Sigmoid colon (tissue), 7 donors: ENCODE results near the gene ANAPC5. TPM values are rescaled to one million over a fixed set of nuclear protein-coding genes. Genes with fewer than 3 reads are reported as not detected.

Experiments
- DNase-seq: peaks from one replicate; pipeline ENCODE4 v3.0.0-alpha.2; 2019
- H3K27ac ChIP-seq, 4 donors: fragments of 200-600 bp; sonication (generic); one replicate each; pipeline ENCODE4 v1.5.1; 2016 to 2019; ENCODE audit warnings: mild to moderate bottlenecking in 1 of 4
- H3K27me3 ChIP-seq, 3 donors: fragments of 200-600 bp; sonication (generic); one replicate each; pipeline ENCODE4 v1.5.1; 2019; ENCODE audit warnings: mild to moderate bottlenecking in 1 of 3
- H3K36me3 ChIP-seq, 4 donors: fragments of 200-600 bp; sonication (generic); one replicate each; pipeline ENCODE4 v1.5.1; 2016 to 2019
- H3K4me1 ChIP-seq, 4 donors: fragments of 200-600 bp; sonication (generic); one replicate each; pipeline ENCODE4 v1.5.1; 2017 to 2019
- H3K4me3 ChIP-seq, 4 donors: fragments of 200-600 bp; sonication (generic); one replicate each; pipeline ENCODE4 v1.5.1; 2017 to 2019; ENCODE audit warnings: mild to moderate bottlenecking in 2 of 4, moderate library complexity in 1 of 4
- H3K9me3 ChIP-seq, 4 donors: fragments of 200-600 bp in 3 of 4; sonication (generic) in 3 of 4; one replicate each; pipeline versions ENCODE4 v1.5.1 to v1.6.1; 2013 to 2019
- EP300 ChIP-seq, 4 donors: sonication (generic); formaldehyde crosslinking; IDR thresholded peaks; one replicate each; pipeline ENCODE4 v1.6.1; 2017; ENCODE audit warnings: antibody characterized with exemption in 4 of 4
- POLR2A ChIP-seq, 2 donors: fragments of 450-650 bp; IDR thresholded peaks; one replicate each; pipeline ENCODE4 v1.6.1; 2016; ENCODE audit warnings: antibody characterized with exemption in 2 of 2, mild to moderate bottlenecking in 2 of 2, moderate library complexity in 2 of 2
- POLR2AphosphoS5 ChIP-seq, 4 donors: sonication (generic); formaldehyde crosslinking; IDR thresholded peaks; one replicate each; pipeline ENCODE4 v1.6.1; 2017; ENCODE audit warnings: antibody characterized with exemption in 4 of 4
- WGBS, 2 donors: extraction: QIAGEN DNeasy Blood & Tissue Kit; methylation state at CpG; one replicate each; pipeline ENCODE4 v1.1.7; 2013; 5-methylcytosine and 5-hydroxymethylcytosine counted together
- intact Hi-C: fragments of 100-400 bp; cut with DNase I; formaldehyde crosslinking; loops from one replicate; pipeline ENCODE4 v1.15.1; 2023
- polyA plus RNA-seq, 3 donors: library from polyadenylated mRNA; stranded (reverse); fragments of 200-250 nt; gene quantifications; one replicate each; pipeline ENCODE4 v1.2.3, GENCODE V29; 2013
- total RNA-seq, 4 donors: library from RNA; depleted of rRNA; stranded (reverse); fragments of >200 nt; gene quantifications; one replicate each; pipeline ENCODE4 v1.1.0, GENCODE V29; 2016
- TF ChIP-seq, protein P1 (sequence below), 4 experiments: fragments of 450-650 bp in 3 of 4; fragments of 200-600 bp in 1 of 4; IDR thresholded peaks; one replicate each; pipeline ENCODE4 v1.5.1; 2016 to 2019; ENCODE audit warnings: antibody characterized with exemption in 4 of 4, mild to moderate bottlenecking in 3 of 4, moderate library complexity in 2 of 4
- donor health status: healthy with polysubstance abuse.
- donor health status: Bipolar disorder and iron deficiency.
- donor health status: healthy.

Gene ANAPC5
- total and polyA plus RNA-seq, 7 donors = 51.6 to 93.6 (median 76.0) TPM

DNA sequence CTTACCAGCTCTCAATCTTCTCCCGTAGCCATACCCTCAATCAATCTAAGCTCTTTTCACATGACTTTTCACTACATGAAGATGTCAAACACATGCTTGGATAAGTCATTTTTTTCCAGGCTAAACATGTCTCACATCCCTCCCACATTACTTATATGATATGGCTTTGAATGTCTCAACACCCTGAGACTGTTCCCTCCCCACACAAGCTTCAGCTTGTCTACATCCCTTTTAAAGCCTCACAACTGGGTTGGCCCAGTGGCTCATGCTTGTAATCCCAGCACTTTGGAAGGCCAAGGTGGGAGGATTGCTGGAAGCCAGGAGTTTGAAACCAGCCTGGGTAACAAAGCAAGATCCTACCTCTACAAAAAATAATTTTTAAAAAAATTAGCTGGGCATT lies 18.5 kb downstream of the ANAPC5 start:
- no peak for DNase-seq
- Histone ChIP-seq H3K27ac (no peak overlapping the region), H3K36me3 (peaks cover 8 to 93% (median 47%) of the 10 kb centered on the region in 4 donors), H3K4me1 (peaks cover 0 to 5% (median 0%) of the 10 kb centered on the region in 4 donors), H3K9me3 (no peaks in the 10 kb centered on the region), H3K27me3 (no peaks in the 10 kb centered on the region), H3K4me3 (no peak overlapping the region)
- TF ChIP-seq, protein P1, sequence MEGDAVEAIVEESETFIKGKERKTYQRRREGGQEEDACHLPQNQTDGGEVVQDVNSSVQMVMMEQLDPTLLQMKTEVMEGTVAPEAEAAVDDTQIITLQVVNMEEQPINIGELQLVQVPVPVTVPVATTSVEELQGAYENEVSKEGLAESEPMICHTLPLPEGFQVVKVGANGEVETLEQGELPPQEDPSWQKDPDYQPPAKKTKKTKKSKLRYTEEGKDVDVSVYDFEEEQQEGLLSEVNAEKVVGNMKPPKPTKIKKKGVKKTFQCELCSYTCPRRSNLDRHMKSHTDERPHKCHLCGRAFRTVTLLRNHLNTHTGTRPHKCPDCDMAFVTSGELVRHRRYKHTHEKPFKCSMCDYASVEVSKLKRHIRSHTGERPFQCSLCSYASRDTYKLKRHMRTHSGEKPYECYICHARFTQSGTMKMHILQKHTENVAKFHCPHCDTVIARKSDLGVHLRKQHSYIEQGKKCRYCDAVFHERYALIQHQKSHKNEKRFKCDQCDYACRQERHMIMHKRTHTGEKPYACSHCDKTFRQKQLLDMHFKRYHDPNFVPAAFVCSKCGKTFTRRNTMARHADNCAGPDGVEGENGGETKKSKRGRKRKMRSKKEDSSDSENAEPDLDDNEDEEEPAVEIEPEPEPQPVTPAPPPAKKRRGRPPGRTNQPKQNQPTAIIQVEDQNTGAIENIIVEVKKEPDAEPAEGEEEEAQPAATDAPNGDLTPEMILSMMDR (IDR thresholded peaks at IDR 0.05) = no peak
- 91 to 94% methylated on average over 1 of the region's 1 CpG for WGBS, 2 donors
- intact Hi-C loops = no loop called here

DNA sequence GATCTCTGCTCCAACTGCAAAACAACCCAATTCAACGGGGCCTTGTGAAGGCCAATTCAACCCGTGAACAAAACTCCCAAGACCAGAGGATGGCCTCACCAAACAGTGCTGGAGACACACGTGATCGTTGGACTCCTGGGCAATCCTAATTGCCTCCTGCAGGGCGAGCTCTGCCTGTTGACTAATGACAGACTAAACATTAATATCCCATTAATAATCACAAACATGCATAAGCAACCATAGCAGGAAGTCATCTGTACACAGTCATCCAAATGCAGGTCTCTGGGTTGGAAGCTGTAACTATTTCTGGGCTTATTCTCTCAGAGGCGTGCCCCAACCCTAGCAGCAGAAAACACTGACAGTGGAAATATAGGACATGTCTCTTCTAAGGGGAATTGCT lies 21.0 kb downstream of the ANAPC5 start:
- TF ChIP-seq EP300 (IDR thresholded peaks at IDR 0.05) (no peak), POLR2A (IDR thresholded peaks at IDR 0.05) (no peak), POLR2AphosphoS5 (IDR thresholded peaks at IDR 0.05) (no peak)
- TF ChIP-seq, protein P1 (IDR thresholded peaks at IDR 0.05) = no peak
- DNase-seq = no peak
- H3K4me1 ChIP-seq = peaks cover 0 to 5% (median 0%) of the 10 kb centered on the region in 4 donors
- no peak overlapping the region for H3K27ac ChIP-seq
- intact Hi-C loops = no loop called here
- H3K36me3 ChIP-seq = peaks cover 7 to 96% (median 59%) of the 10 kb centered on the region in 4 donors
- no peak overlapping the region for H3K4me3 ChIP-seq
- no peaks in the 10 kb centered on the region for H3K9me3 ChIP-seq
- no peaks in the 10 kb centered on the region for H3K27me3 ChIP-seq
- 77 to 91% methylated on average over 6 of the region's 6 CpGs for WGBS, 2 donors

DNA sequence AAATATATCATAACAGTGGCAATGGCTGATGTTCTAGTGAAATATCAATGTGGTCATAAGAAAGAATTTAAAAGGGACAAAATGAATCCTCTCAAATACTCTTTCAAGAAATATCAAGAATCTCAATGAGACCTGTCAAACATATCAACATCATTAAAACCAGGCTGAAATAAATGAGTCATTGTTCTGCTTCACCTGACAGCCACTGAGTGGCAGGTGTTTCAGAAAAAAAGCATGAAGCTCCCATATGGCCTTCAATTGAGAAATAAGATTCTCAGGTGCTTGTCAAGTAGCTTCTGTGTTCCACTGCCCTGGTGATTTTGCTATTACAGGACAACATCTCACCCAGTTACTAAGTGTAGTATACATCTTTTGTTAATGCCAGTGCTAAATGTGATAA lies 21.5 kb downstream of the ANAPC5 start:
- intact Hi-C loops = no loop called here
- TF ChIP-seq EP300 (IDR thresholded peaks at IDR 0.05) = no peak
- no peak for TF ChIP-seq POLR2AphosphoS5 (IDR thresholded peaks at IDR 0.05)
- TF ChIP-seq POLR2A (IDR thresholded peaks at IDR 0.05) = no peak
- TF ChIP-seq, protein P1 (IDR thresholded peaks at IDR 0.05) = no peak
- Histone ChIP-seq H3K9me3 (no peaks in the 10 kb centered on the region), H3K4me1 (peaks cover 0 to 5% (median 0%) of the 10 kb centered on the region in 4 donors), H3K36me3 (peaks cover 7 to 96% (median 56%) of the 10 kb centered on the region in 4 donors), H3K4me3 (no peak overlapping the region), H3K27me3 (no peaks in the 10 kb centered on the region), H3K27ac (no peak overlapping the region)
- no peak for DNase-seq

DNA sequence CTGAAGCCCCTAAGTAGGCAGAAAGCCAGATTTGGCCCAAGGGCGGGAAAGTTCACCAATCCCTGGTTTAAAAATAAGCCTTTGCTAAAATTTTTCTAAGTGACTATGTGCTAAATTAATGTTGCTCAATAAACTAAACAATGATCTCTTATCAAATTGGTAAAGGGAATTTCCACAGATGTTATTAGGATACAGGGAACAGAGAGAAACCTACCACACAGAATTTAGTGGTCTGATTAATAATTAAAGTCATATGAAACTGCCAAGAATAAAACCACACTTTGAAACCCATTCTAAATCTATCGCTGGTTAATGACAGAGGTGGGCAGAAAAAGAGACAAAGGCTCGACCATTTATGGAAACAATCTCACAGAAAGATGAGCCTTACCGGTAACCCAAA lies 22.0 kb downstream of the ANAPC5 start:
- peaks cover 0 to 5% (median 0%) of the 10 kb centered on the region in 4 donors for H3K4me1 ChIP-seq
- H3K4me3 ChIP-seq = no peak overlapping the region
- TF ChIP-seq POLR2A (IDR thresholded peaks at IDR 0.05) (no peak), POLR2AphosphoS5 (IDR thresholded peaks at IDR 0.05) (no peak), EP300 (IDR thresholded peaks at IDR 0.05) (no peak)
- TF ChIP-seq, protein P1 (IDR thresholded peaks at IDR 0.05) = no peak
- no peaks in the 10 kb centered on the region for H3K9me3 ChIP-seq
- no peak for DNase-seq
- H3K27me3 ChIP-seq = no peaks in the 10 kb centered on the region
- peaks cover 7 to 96% (median 51%) of the 10 kb centered on the region in 4 donors for H3K36me3 ChIP-seq
- H3K27ac ChIP-seq = no peak overlapping the region
- WGBS, 2 donors = 94 to 98% methylated on average over 4 of the region's 4 CpGs
- intact Hi-C loops = no loop called here

DNA sequence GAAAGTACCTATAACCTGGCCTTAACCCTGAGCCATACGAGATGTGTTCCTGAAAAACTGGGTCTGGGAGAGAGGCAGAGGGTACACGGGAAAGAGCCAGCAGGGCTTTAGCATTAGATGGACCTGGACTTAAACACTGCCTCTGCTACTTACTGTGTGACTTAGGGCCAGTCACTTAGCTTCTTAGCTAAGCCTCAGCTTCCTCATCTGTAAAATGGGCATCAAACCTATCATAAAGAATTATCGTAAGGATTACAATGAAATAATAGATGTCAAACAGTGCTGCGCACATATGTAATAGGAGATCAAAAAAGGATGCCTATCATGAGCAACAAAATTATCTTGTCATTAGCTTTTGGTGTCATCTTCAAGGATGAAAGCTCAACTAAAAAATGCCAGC lies 23.6 kb downstream of the ANAPC5 start:
- no peaks in the 10 kb centered on the region for H3K4me1 ChIP-seq
- 92 to 95% methylated on average over 4 of the region's 4 CpGs for WGBS, 2 donors
- no peaks in the 10 kb centered on the region for H3K9me3 ChIP-seq
- no peaks in the 10 kb centered on the region for H3K27me3 ChIP-seq
- H3K27ac ChIP-seq = no peak overlapping the region
- H3K36me3 ChIP-seq = peaks cover 7 to 99% (median 50%) of the 10 kb centered on the region in 4 donors
- TF ChIP-seq POLR2A (IDR thresholded peaks at IDR 0.05) = no peak
- TF ChIP-seq EP300 (IDR thresholded peaks at IDR 0.05) = no peak
- TF ChIP-seq POLR2AphosphoS5 (IDR thresholded peaks at IDR 0.05) = no peak
- TF ChIP-seq, protein P1 (IDR thresholded peaks at IDR 0.05) = no peak
- intact Hi-C loops = no loop called here
- H3K4me3 ChIP-seq = no peak overlapping the region
- DNase-seq = no peak
